ENCODE data around the gene RPRML. TPM values are rescaled to one million over a fixed set of nuclear protein-coding genes. Genes with fewer than 3 reads are reported as not detected.

Gene RPRML
- total and polyA plus RNA-seq, 7 donors: 0.32 to 1.4 (median 0.71) TPM; not detected in 4

DNA sequence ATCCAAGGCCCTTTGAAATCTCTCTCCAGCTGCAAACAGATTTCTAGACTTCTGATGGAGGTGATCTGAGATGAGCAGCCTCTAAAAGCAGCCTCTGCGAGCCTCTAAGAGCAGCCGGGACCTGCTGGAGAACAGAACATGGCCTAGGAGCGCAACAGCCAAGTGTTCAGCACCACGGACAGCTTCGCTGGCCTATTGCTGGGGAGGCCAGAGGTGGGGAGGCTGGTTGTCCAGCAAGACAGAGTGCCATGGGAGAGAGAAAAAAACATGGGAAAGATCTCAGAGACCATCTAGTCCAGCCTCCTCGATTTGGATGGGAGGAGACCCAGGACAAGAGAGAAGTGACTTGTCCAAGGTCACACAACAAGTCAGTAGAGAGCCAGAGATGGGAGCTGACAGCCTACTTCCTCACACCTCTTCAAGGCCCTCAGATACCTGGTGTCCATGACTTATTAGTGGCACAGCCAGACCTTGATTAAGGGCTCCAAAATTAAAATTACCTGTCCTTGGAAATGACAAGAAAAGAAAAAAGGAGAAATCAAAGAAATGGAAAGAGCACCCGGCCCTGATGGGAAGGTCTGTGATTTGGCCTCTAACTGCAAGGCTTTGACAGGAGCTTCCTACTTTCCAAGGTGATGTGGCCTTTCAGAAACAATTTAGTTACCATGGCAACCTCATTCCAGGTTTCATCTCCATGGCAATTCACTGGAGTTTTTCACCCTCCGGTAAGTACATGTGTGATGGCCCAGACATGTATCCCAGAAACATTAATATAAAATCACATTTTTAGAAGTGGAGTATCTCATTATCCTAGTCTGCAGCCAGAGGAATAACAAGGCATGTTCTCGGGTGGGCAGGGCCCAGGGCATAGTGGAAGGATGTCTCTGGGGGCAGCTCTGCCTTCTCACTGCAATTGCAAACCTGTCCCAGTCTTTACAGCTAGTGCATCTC is 14.5 kb downstream of the RPRML start:
- intact Hi-C loops (cut with DNase I): no loop called here
- TF ChIP-seq, protein P1, sequence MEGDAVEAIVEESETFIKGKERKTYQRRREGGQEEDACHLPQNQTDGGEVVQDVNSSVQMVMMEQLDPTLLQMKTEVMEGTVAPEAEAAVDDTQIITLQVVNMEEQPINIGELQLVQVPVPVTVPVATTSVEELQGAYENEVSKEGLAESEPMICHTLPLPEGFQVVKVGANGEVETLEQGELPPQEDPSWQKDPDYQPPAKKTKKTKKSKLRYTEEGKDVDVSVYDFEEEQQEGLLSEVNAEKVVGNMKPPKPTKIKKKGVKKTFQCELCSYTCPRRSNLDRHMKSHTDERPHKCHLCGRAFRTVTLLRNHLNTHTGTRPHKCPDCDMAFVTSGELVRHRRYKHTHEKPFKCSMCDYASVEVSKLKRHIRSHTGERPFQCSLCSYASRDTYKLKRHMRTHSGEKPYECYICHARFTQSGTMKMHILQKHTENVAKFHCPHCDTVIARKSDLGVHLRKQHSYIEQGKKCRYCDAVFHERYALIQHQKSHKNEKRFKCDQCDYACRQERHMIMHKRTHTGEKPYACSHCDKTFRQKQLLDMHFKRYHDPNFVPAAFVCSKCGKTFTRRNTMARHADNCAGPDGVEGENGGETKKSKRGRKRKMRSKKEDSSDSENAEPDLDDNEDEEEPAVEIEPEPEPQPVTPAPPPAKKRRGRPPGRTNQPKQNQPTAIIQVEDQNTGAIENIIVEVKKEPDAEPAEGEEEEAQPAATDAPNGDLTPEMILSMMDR (IDR thresholded peaks at IDR 0.05): no peak
- TF ChIP-seq EP300 (IDR thresholded peaks at IDR 0.05) (no peak), POLR2AphosphoS5 (IDR thresholded peaks at IDR 0.05) (no peak), POLR2A (IDR thresholded peaks at IDR 0.05) (no peak)
- H3K36me3 ChIP-seq: peaks cover 0 to 15% (median 0%) of the 10 kb centered on the region in 4 donors
- peak; percentile 9 for DNase-seq
- 81 to 83% methylated on average over 9 of the region's 9 CpGs for WGBS, 2 donors
- H3K4me3 ChIP-seq: no peak overlapping the region
- H3K27me3 ChIP-seq: no peaks in the 10 kb centered on the region
- H3K9me3 ChIP-seq: no peaks in the 10 kb centered on the region
- H3K27ac ChIP-seq: no peak overlapping the region
- no peaks in the 10 kb centered on the region for H3K4me1 ChIP-seq

DNA sequence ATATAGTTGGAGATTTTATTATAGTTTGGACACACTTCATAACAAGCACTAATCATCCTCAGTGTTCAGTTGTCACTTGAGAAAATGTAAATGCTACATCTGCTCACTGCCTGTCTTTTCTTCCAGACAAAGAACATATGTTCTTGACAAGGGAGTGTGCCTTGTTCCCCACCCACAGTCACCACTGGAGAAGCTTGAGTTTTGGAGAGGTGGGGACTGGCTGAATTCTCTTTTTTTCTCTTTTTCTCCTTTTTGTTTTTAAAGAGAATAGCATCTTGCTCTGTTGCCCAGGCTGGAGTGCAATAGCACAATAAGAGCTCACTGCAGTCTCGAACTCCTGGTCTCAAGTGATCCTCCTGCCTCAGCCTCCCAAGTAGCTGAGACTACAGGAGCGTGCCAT is 15.5 kb downstream of the RPRML start:
- Histone ChIP-seq H3K27ac (no peak overlapping the region), H3K27me3 (no peaks in the 10 kb centered on the region), H3K4me1 (no peaks in the 10 kb centered on the region), H3K4me3 (no peak overlapping the region), H3K36me3 (peaks cover 0 to 15% (median 0%) of the 10 kb centered on the region in 4 donors), H3K9me3 (no peaks in the 10 kb centered on the region)
- WGBS, 2 donors: 76 to 80% methylated on average over 2 of the region's 2 CpGs
- peak; percentile 6 for DNase-seq
- intact Hi-C loops (cut with DNase I): no loop called here
- TF ChIP-seq, protein P1 (IDR thresholded peaks at IDR 0.05): no peak
- TF ChIP-seq EP300 (IDR thresholded peaks at IDR 0.05) (no peak), POLR2A (IDR thresholded peaks at IDR 0.05) (no peak), POLR2AphosphoS5 (IDR thresholded peaks at IDR 0.05) (no peak)

- DNase-seq: no peak
- Histone ChIP-seq H3K4me1 (no peaks in the 10 kb centered on the region), H3K4me3 (no peak overlapping the region), H3K27ac (no peak overlapping the region), H3K36me3 (peaks cover 0 to 15% (median 0%) of the 10 kb centered on the region in 4 donors), H3K9me3 (no peaks in the 10 kb centered on the region), H3K27me3 (no peaks in the 10 kb centered on the region)
- 10 to 38% methylated on average over 1 of the region's 1 CpG for WGBS, 2 donors
- intact Hi-C loops (cut with DNase I): no loop called here
- TF ChIP-seq, protein P1 (IDR thresholded peaks at IDR 0.05): no peak
- no peak for TF ChIP-seq EP300 (IDR thresholded peaks at IDR 0.05)
Measured at GRCh38 chr17:46962374-46962790, 16.7 kb downstream of the RPRML start.

- WGBS, 2 donors: 42 to 46% methylated on average over 2 of the region's 2 CpGs
- Histone ChIP-seq H3K36me3 (peaks cover 0 to 7% (median 0%) of the 10 kb centered on the region in 4 donors), H3K4me3 (no peak overlapping the region), H3K27ac (no peak overlapping the region), H3K27me3 (peaks cover 0 to 14% (median 0%) of the 10 kb centered on the region in 3 donors), H3K9me3 (no peaks in the 10 kb centered on the region), H3K4me1 (no peaks in the 10 kb centered on the region)
- no peak for DNase-seq
- TF ChIP-seq, protein P1 (IDR thresholded peaks at IDR 0.05): no peak
- no peak for TF ChIP-seq POLR2AphosphoS5 (IDR thresholded peaks at IDR 0.05)
- no peak for TF ChIP-seq EP300 (IDR thresholded peaks at IDR 0.05)
- no peak for TF ChIP-seq POLR2A (IDR thresholded peaks at IDR 0.05)
- intact Hi-C loops (cut with DNase I): no loop called here
Measured at GRCh38 chr17:46960152-46960551, 18.9 kb downstream of the RPRML start.
